Amygdala (tissue), 56 donors: ENCODE measurements around the gene PPY.
"Not testable (repeated sequence)": the region's sequence is repeated elsewhere in the genome, so short reads cannot be mapped to it uniquely, and the experiment has no call there.

Source experiments
- DNase-seq, 56 donors: peaks; one replicate each; lab custom pipeline; 2025; lab: John Stamatoyannopoulos, UW

Gene PPY, protein sequence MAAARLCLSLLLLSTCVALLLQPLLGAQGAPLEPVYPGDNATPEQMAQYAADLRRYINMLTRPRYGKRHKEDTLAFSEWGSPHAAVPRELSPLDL

DNA sequence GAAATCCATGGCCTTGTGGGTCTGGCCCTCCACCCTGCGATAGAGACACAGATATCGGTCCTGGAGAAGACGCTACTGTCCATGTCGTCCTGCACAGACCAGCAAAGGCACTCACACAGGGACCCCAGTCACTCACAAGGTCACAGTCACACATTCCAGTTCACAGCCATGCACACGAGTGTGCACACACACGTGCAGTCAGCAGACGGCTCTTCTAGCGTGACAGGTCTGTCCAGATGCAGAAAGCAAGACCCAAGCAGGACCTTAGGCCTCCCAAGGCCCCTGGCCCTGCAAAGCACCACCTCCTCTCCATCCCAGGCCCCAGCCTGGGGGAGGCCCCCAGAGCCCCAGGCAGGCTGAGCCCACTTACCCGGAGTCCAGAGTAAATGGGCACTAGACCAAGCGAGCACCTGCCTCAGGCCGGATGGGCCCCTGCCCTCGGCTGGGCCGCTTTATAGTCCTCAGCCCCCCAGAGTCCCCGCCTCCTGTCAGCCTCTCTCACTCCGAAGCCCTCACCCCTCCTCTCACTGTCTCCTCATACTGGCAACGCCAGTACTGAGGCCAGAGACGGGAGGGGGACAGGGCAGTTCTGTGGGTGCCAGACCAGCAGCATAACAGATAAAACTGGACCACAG is at the start of gene PPY:
Gene PPY, minus strand, starts transcription at position 426 of the 635 bp plus-strand sequence. CDS start 822 bp downstream, outside the sequence.
- no peak for DNase-seq

DNA sequence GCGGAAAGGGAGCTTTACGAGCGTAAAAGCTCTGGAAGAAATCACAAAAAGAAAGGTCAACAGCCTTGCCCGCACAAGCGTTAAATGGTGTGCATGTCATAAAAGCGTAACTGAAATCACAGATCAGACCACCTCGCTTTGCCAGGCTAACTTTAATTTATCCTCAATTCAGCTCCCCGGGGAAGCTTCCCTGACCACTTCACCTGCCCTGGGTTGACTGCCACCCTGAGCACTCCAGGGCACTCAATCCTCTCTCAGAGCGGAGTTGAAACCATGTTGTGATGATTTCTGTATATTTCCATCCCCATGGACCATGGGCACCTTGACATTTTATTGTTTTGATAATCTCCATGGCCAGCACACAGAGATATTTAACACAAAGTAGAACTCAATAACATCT is 46.0 kb upstream of the PPY start:
- no peak for DNase-seq

DNA sequence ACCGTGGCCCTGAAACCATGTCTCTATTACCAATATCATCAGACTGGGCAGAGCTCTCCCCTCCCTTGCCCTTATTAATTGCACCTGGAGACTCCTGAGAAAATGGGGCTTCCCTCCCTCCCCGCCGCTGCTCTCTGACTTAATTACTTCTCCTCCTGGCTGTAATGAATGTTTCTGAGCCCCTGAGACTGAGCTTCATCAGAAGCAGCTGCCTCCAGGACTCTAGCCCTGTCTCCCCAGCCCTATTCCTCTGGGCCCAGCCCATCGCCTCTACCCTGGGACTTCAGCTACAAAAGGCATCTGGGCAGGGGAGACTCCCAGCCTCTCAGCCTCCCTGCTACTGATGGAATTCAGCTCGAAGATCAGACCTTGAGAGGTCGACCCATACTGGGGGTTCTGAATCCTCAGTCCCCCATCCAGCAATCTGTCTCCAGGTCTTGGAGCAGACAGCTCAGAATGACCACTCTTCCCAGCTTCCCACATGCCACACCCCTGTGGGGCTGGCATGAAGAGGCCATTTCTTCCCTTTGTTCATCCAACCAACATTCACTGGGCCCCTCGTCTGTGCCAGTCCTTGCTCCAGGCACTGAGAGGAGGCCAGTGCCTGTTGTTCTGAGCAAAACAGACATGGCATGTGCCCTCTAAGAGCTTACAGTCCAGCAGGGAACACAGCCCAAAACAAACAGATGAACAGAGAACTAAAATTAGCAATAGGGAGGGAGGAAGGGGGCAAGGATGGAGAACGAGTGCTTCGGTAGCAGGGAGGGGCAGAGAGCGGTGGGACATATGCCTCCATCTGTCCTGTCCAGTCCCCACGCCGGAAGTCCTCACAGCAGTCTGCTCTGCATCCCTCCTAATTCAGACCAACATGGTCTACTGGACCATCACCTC is 45.1 kb upstream of the PPY start:
- DNase-seq: no peak

DNA sequence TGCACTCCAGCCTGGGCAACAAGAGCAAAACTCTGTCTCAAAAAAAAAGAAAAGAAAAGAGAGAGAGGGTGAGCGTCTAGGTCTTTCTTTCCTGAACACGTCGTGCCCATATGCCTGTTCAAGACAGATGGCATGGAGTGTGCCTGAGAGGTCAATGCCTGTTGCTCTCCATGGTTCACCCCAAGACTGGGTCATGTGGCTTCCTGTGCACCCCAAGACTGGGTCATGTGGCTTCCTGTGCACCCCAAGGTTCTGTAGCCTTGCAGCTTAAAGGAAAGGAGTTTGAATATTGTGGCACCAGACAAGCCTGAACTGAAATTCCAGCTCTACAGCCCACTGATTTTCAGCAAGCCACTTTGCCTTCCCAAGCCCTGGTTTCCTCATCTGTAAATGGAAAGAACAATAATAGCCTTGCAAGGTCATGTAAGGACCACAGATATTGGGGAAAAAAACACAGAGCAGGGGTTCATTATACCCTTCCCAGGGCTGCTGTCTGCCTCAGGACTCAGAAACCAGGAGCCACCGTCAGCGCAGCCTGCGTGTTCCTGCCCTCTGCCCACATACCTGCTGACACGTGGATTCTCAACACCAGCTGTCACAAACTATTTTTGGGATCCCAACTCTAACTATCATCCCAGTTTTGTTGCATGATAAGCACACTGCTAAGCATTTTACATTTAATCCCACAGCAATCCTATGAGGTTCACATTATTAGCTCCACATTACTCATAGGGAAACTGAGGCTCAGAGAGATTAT is 44.1 kb upstream of the PPY start:
- peak in 4 of 56 donors; percentile 7 to 16 (median 14) for DNase-seq

DNA sequence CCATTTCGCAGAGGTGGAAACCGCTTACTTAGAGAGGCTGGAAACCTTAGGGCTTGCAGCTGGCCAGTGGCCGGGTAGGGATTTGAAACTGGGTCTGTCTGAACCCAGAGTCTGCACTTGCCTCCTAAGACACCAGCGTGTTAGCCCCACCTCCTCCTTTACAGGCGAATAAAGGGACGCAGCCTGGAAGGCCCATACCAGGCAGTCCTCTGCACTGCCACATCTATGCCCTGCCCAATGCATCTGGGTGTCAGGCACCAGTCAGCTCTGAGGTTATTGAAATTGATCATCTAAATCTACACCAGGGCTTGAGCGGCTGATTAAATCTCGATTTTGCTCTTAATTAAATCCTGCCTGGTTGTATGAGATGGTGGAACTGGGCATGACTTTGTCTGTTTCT is 42.2 kb upstream of the PPY start:
- DNase-seq: no peak

DNA sequence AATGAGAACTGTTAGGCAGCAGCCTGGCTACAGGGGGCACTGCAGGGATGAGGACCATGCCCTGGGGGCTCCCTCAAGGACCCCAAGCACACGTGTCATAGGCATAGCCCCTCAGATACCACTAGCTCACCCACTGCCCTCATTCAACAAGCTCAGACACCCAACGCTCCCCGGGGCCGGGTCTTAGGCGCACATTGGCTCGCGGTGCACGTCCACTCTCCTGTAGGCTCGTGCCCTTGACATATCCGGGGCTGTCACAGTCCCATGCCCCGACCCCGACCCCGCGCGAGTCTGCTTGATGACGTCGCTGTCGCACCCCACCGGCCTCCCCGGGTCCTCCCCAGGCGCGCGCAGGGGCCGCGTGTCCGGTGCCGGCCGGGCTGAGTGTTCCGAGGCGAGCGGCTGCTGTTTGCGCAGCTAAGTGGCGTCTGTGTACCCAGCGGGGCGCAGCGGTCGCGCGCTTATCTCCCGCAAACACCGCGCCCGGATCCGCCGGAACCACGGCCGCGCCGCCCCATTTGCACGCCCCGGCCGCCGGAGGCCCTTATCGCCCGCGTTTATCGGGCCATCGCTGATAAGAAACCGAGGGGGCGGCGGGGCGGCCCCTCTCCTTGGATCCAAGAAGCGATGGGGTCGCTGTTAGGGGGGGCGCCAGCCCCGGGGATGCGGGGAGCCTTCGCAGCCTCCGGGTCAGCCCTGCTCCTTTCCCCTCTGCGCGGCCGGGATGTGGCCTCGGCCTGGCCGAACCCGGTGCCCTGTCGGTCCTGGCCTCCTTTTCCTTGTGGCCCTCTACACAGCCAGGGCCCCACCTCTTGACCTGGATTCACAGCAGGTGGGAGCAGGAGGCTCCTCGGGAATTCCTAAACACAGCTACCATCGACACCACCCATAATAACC is 41.5 kb upstream of the PPY start:
- peak in 6 of 56 donors; percentile 15 to 39 (median 20) for DNase-seq

DNA sequence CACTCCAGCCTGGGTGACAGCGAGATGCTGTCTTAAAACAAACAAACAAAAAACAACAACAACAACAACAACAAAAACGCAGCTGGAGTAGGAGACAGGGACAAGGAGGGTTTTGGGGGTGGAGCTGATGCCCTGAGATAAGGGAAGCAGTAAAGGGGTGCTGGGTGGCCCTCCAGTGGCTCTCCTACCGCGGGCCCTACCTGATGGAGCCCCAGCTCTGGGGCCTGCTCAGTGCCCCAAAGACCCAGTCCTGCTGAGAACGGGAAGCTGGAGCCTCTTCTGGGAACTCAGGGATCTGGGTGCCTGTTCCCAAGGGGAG is 40.9 kb upstream of the PPY start:
- DNase-seq: no peak

DNA sequence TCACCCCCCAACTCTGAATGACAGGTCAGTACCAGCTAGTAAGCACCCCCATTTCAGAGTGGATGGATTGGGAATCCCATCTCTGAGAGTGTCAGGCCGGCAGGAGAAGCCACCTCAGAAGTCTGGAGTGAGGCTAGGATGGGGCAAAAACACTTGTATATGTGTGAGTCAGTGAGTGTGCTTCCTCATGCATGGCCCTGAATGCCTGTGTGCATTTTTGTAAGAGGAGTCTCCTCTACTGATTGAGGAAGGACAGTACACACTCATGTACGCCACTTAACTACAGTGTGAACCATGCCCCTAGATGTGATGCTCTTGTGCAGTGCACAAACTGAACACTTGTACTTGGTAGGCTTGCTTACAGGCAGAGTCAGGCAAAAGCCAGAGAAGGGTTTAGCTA is 39.9 kb upstream of the PPY start:
- DNase-seq: no peak

DNA sequence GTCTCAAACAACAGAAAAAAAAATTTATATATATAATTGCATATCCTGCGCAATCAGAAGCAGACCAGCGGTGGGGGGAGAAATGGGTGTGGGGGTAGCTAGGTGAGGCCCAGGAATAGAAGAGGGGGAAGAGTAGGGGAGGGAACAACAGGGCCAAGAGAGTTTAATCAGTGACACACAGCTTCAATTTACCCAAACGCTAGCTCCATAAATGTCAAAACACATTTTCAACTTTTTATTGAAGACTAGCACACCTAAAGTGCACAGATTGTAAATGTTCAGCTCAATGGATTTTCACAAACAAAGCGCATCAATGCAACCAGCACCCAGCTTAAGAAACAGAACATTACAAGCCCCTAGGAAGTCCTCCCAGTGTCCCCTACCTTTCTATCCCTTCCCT is 37.4 kb upstream of the PPY start:
- DNase-seq: no peak

DNA sequence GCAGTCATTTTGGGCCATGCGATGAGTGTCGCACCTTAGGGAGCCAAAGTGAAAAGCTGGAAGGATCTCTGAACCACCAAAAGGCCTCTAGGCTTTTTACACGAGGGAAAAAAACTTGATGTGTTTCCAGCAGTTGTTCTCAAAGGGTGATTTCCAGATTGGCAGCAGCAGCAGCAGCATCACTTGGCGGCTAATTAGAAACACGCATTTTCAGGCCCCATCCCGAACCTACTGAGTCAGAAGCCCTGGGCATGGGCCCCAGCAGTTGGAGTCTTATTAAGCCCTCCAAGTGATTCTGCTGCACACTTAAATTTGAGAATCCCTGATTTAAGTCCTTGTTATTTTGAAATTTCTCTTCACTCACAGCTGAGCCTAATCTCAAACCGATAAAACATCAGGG is 36.7 kb upstream of the PPY start:
- no peak for DNase-seq

DNA sequence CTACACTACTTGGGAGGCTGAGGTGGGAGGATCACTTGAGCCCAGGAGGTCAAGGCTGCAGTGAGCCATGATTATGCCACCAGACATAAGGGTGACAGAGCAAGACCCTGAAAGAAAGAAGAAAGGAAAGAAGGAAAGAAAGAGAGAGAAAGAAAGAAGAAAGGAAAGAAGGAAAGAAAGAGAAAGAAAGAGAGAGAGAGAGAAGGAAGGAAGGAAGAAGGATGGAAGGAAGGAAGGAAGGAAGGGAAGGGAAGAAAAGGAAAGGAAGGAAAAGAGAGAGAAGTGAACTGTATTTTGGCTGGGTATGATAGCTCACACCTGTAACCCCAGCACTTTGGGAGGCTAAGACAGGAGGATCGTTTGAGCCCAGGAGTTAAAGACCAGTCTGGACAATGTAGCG is 35.8 kb upstream of the PPY start:
- DNase-seq: no peak

DNA sequence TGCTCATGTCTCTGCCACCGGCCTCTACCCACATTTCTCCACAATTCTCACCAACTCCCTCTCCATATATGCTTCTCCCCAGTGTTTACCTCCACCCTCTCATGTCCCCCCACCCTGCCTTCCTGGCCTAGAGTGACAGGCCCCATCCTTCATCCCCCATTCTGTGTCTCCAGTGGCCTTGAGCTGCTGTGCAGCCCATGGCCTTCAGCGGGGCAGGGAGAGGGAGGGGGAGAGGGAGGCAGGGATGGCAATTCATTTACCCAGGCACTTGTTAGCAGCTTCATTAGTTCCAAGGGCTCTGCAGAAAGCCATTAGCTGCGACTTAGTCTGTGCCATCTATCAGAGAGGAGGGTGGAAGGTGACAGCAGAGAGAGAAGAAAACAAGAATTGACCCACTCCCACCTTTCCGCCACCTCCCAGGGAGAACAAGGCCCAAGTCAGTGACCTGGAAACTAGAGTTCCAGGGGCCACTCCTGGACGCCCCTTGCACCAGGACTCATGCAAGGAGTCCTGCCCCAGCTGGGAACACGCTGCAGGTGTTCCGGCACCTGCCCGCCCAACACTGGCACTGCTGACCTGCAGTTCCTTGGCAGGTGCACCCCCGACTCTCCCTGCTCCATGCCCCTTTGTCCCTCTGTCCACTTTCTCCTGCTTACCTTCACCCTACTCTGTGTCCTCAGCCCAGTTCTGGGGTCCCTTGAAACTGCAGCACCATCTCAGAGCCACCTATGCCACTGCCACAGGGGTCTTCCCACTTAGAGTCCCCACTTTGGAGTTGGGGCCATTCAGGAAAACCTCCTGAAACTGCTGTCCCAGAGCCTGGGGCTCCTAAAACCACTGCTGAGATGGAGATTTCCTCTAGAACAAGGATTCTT is 34.9 kb upstream of the PPY start:
- DNase-seq: no peak

DNA sequence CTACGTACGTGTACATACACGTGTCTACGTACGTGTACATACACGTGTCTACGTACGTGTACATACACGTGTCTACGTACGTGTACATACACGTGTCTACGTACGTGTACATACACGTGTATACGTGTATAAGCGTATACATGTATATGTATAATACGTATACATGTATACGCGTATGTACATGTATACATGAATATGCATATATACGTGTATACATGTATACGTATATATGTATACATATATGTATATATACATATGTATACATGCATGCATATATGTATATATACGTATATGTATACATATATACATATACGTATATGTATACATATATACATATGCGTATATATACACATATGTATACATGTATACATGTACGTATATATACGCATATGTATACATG is 33.6 kb upstream of the PPY start:
- no peak for DNase-seq

DNA sequence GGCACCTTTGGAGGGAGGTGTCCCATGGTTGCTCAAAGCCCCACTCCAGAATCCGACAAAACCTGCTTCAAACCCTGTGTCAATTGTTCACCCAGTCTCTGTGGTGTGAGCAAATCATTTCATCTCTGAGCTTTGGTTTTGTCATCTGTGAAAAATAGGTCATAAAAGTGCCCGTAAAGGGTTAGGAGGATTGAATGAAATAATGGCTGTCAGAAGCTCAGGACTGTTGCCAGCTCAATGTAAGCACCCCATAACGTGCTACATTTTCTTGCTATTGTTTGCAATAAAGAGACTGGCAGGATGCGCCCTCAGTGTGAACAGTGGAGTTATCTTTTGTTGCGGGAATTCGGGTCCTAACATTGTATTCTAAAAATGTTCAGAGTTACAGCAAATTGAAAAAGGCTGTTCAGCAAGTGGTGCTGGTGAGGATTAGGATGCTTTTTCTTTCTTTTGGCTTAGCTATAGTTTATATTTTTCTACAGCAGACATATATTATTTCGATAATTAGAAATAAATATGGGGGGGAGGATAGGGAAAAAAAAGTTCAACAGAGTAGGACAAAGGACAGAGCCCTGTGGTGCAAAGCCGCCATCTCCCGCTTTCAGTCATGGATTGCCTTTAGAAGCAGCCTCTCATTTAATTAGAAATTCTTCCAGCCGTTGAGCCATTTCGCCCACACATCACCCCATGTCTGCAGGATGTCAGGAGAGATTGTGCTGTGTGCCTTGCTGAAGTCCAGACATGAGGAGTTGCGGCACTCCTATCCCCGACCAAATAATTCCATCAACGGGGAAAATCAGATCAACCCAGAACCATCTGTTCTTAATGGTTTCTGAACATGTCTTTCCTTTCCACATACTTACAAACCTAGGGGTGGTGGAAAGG is 32.3 kb upstream of the PPY start:
- no peak for DNase-seq

DNA sequence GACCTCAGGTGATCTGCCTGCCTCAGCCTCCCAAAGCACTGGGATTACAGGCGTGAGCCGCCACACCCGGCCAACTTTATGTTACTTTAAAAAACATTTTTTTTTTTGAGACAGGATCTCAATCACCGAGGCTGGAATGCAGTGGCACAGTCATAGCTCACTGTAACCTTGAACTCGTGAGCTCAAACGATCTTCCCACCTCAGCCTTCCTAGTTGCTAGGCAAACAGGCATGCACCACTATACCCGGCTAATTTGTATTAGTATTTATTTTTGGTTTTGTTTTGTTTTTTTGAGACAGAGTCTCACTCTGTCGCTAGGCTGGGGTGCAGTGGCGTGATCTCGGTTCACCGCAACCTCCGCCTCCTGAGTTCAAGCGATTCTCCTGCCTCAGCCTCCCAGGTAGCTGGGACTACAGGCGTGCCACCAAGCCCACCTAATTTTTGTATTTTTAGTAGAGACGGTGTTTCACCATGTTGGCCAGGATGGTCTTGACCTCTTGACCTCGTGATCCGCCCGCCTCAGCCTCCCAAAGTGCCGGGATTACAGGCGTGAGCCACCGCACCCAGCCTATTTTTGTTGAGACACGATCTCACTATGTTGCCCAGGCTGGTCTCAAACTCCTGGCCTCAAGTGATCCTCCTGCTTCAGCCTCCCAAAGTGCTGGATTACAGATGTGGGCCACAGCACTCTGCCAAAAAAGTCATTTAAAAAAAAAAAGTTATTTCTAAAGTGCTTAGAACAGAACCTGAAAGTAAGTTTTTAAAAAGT is 30.4 kb upstream of the PPY start:
- not testable (repeated sequence) for DNase-seq

DNA sequence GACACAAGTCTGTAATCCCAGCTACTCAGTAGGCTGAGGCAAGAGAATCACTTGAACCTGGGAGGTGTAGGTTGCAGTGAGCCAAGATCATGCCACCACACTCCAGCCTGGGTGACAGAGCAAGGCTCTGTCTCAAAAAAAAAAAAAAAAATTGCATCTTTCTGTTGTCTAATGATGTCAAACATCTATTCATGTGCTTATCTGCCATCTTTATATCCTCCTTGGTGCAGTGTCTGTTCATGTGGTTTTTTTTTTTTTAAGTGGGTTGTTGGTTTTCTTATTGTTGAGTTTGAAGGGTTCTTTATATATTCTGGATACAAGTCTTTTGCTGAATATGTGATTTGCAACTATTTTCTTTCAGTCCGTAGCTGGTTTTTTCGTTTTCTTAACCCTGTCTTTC is 29.2 kb upstream of the PPY start:
- not testable (repeated sequence) for DNase-seq

DNA sequence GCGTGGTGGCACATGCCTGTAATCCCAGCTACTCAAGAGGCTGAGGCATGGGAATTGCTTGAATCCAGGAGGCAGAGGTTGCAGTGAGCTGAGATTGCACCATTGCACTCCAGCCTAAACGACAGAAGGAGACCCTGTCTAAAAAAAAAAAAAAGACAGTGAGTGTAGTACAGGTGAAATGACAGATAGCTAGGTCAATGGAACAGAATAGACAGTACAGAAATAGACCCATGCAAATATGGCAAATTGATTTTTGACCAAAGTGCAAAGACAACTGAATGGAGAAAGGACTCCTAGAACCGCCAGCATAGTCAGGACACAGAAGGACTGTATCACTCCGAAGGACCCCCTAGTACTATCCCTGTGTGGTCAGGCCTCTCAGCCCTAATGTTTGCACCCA is 28.1 kb upstream of the PPY start:
- DNase-seq: no peak
